HCT116 (cell line): ENCODE results near the gene DUSP28.

Source experiments
- CTCF ChIP-seq, 3 experiments: fragments of 200-600 bp in 1 of 3; sonication (generic) in 1 of 3; IDR thresholded peaks in 2 of 3; conservative IDR thresholded peaks in 1 of 3; 2 replicates each; pipeline ENCODE4 v1.5.1; 2012 to 2017; ENCODE audit warnings: low read depth in 2 of 3, low read length in 2 of 3, antibody characterized with exemption in 1 of 3, borderline replicate concordance in 1 of 3, control low read depth in 1 of 3, mild to moderate bottlenecking in 1 of 3, mixed read lengths in 1 of 3, mixed run types in 1 of 3, moderate library complexity in 1 of 3; ENCODE audit not compliant: insufficient read depth in 1 of 3
- POLR2A ChIP-seq: IDR thresholded peaks from 2 replicates; pipeline ENCODE4 v1.7.0; 2011; ENCODE audit warnings: borderline replicate concordance; ENCODE audit not compliant: insufficient read depth, insufficient read length; ENCODE audit errors: extremely low read depth
- POLR2AphosphoS5 ChIP-seq: IDR thresholded peaks from 2 replicates; pipeline ENCODE4 v1.6.1; 2011; ENCODE audit warnings: mild to moderate bottlenecking, low read depth, low read length, moderate library complexity
- TCF7L2 ChIP-seq: IDR thresholded peaks from 2 replicates; pipeline ENCODE4 v1.7.0; 2011; ENCODE audit warnings: borderline replicate concordance, inconsistent platforms; ENCODE audit not compliant: insufficient read depth, insufficient read length; ENCODE audit errors: extremely low read depth

- TF ChIP-seq CTCF (IDR thresholded peaks at IDR 0.05 in 2 of 3, conservative IDR thresholded peaks at IDR 0.05 in 1 of 3; ENCODE audit: borderline replicate concordance in 1 of 3, insufficient read depth in 1 of 3, low read depth in 2 of 3, low read length in 2 of 3), result no peak
- TF ChIP-seq POLR2A, result no peak
- no peak for TF ChIP-seq POLR2AphosphoS5
- no peak for TF ChIP-seq TCF7L2
Measured at GRCh38 chr2:240518981-240519380, 41.2 kb upstream of the DUSP28 start.
